Measurements from ENCODE around the gene KCNQ1. TPM values are rescaled to one million over a fixed set of nuclear protein-coding genes. Genes with fewer than 3 reads are reported as not detected.

KCNQ1 gene
- total and polyA plus RNA-seq, 9 of the 15 experiments (the other 6 are each of a cell fraction or from before 2014, with no cell fraction given) = 0.44 TPM; not detected in 8

- Histone ChIP-seq H3K4me3 (no peak overlapping the region), H3K9me1 (ENCODE audit: control insufficient read depth, insufficient read depth, low read length) (no peaks in the 10 kb centered on the region), H3K4me1 (replicated peaks in 1 of 2; ENCODE audit: control insufficient read depth in 2 of 2, insufficient read depth in 2 of 2, low read length in 2 of 2) (peaks cover 11 to 58% of the 10 kb centered on the region in 2 experiments; a peak in 3 of 5 replicates), H3K36me3 (ENCODE audit: control insufficient read depth, insufficient read depth, low read length) (no peaks in the 10 kb centered on the region), H3K79me2 (ENCODE audit: control insufficient read depth, insufficient read depth, low read length) (no peaks in the 10 kb centered on the region), H3K27ac (ENCODE audit: extremely low read depth, low read depth, low read length) (no peak overlapping the region), H2AFZ (ENCODE audit: low read depth, low read length) (no peak overlapping the region), H3K4me2 (ENCODE audit: insufficient read depth, low read length) (no peak overlapping the region), H3K9me3 (replicated peaks; ENCODE audit: control insufficient read depth, insufficient read depth, low read depth, low read length) (peaks cover 2% of the 10 kb centered on the region; the same call in 1 of the 2 replicates), H3K27me3 (ENCODE audit: control insufficient read depth in 2 of 2, insufficient read depth in 2 of 2, low read length in 2 of 2) (no peaks in the 10 kb centered on the region), H3K9ac (ENCODE audit: insufficient read depth in 1 of 2, low read depth in 2 of 2, low read length in 2 of 2) (peak overlapping the region in 1 of 2 experiments; percentile 62; a peak in 2 of 4 replicates), H4K20me1 (replicated peaks; ENCODE audit: control insufficient read depth, insufficient read depth, low read length) (no peaks in the 10 kb centered on the region)
- ChIA-PET CTCF (ENCODE audit: low intra/inter-chr PET ratio) (no interaction called here), POLR2A (interaction anchor here (0.5 to 1.3 kb wide), 2 partner anchors 10 to 100 kb away, joined by 3 to 6 read pairs; no protein-coding TSS in a partner anchor)
- ATAC-seq (no peak), DNase-seq (ENCODE audit: extremely low read depth in 1 of 4, low spot score in 3 of 4) (no peak), FAIRE-seq (no peak)
- in situ Hi-C loops (cut with MboI) (no loop called here), intact Hi-C loops (cut with micrococcal nuclease) (no loop called here)
- no TSS peak for BruUV-seq (replicated peaks)
- peak; percentile 36; the same call in 1 of the 2 replicates for TF ChIP-seq USF1 (CRISPR knock-in tag; IDR thresholded peaks at IDR 0.05)
- TF ChIP-seq USF2 (CRISPR knock-in tag; IDR thresholded peaks at IDR 0.05) = peak; percentile 37
- TF ChIP-seq TRIM25 (IDR thresholded peaks at IDR 0.05; ENCODE audit: borderline replicate concordance) = no peak
- WGBS (ENCODE audit: insufficient coverage, low coverage, missing lambda C conversion rate) = 72% methylated on average over 13 of the region's 14 CpGs
Observed at GRCh38 chr11:2790568-2790921, 345.7 kb downstream of the KCNQ1 start.
